Measurements from ENCODE around the gene KRT71. TPM values are rescaled to one million over a fixed set of nuclear protein-coding genes. Genes with fewer than 3 reads are reported as not detected.

The KRT71 gene
- total RNA-seq, 1 experiment from 2014 or later = not detected

- no peak for TF ChIP-seq ATF3 (IDR thresholded peaks at IDR 0.05)
- no peak for TF ChIP-seq EZH2phosphoT487 (IDR thresholded peaks at IDR 0.05; ENCODE audit: borderline replicate concordance)
- TF ChIP-seq CEBPB (IDR thresholded peaks at IDR 0.05; ENCODE audit: low read depth) = no peak
- TF ChIP-seq RAD21 (IDR thresholded peaks at IDR 0.05; ENCODE audit: low read depth) = no peak
- no peak for TF ChIP-seq JUND (IDR thresholded peaks at IDR 0.05)
- no peak overlapping the region for H3K27ac ChIP-seq (ENCODE audit: low read depth, low read length)
- ATAC-seq (no peak), DNase-seq (ENCODE audit: low read depth, low spot score) (no peak)
- peaks cover 0 to 7% of the 10 kb centered on the region in 2 experiments; a peak in 1 of 4 replicates for H3K4me1 ChIP-seq (ENCODE audit: control insufficient read depth in 1 of 2, insufficient read depth in 2 of 2, low read length in 2 of 2)
- H3K36me3 ChIP-seq (ENCODE audit: control insufficient read depth in 1 of 2, insufficient read depth in 2 of 2, low read length in 2 of 2) = no peaks in the 10 kb centered on the region
- H3K9ac ChIP-seq (ENCODE audit: low read length) = no peak overlapping the region
- BruUV-seq (replicated peaks) = no TSS peak
- H3K4me2 ChIP-seq (ENCODE audit: low read length) = no peak overlapping the region
- no peaks in the 10 kb centered on the region for H3K27me3 ChIP-seq (ENCODE audit: insufficient read depth, low read length)
- no peak overlapping the region for H2AFZ ChIP-seq (ENCODE audit: low read depth, low read length, poor library complexity, severe bottlenecking)
- H3K9me2 ChIP-seq (ENCODE audit: insufficient read depth) = no peaks in the 10 kb centered on the region
- no peaks in the 10 kb centered on the region for H3K79me2 ChIP-seq (ENCODE audit: insufficient read depth, low read length)
- H3K9me3 ChIP-seq (ENCODE audit: control insufficient read depth in 1 of 2, insufficient read depth in 1 of 2, low read depth in 1 of 2, low read length in 2 of 2) = no peaks in the 10 kb centered on the region
- ChIA-PET CTCF (no interaction called here), RAD21 (ENCODE audit: low non-redundant PET in 1 of 2, low total read pairs in 2 of 2, uncharacterized antibody in 2 of 2, unreplicated experiment in 2 of 2) (no interaction called here), POLR2A (no interaction called here)
- H4K20me1 ChIP-seq (ENCODE audit: insufficient read depth) = no peaks in the 10 kb centered on the region
- intact Hi-C loops (cut with micrococcal nuclease) = no loop called here
- no peak overlapping the region for H3K4me3 ChIP-seq (replicated peaks in 1 of 2; ENCODE audit: low read depth in 1 of 2, low read length in 2 of 2)
Measured at GRCh38 chr12:52530366-52530765, 22.6 kb downstream of the KRT71 start.

GRCh38 chr12:52529846-52530245 lies 23.1 kb downstream of the KRT71 start:
- TF ChIP-seq SP1 (IDR thresholded peaks at IDR 0.05; ENCODE audit: low read depth) (no peak), POLR2AphosphoS5 (IDR thresholded peaks at IDR 0.05; ENCODE audit: low read depth, low read length) (no peak), RAD21 (IDR thresholded peaks at IDR 0.05; ENCODE audit: low read depth) (no peak)
- Histone ChIP-seq H3K9me3 (ENCODE audit: control insufficient read depth in 1 of 2, insufficient read depth in 1 of 2, low read depth in 1 of 2, low read length in 2 of 2) (no peaks in the 10 kb centered on the region), H3K36me3 (ENCODE audit: control insufficient read depth in 1 of 2, insufficient read depth in 2 of 2, low read length in 2 of 2) (no peaks in the 10 kb centered on the region), H3K9ac (ENCODE audit: low read length) (no peak overlapping the region), H3K4me1 (ENCODE audit: control insufficient read depth in 1 of 2, insufficient read depth in 2 of 2, low read length in 2 of 2) (peaks cover 0 to 12% of the 10 kb centered on the region in 2 experiments; a peak in 2 of 4 replicates), H4K20me1 (ENCODE audit: insufficient read depth) (no peaks in the 10 kb centered on the region), H3K27ac (ENCODE audit: low read depth, low read length) (no peak overlapping the region), H3K4me2 (ENCODE audit: low read length) (no peak overlapping the region), H3K79me2 (ENCODE audit: insufficient read depth, low read length) (no peaks in the 10 kb centered on the region), H3K9me2 (ENCODE audit: insufficient read depth) (no peaks in the 10 kb centered on the region), H2AFZ (ENCODE audit: low read depth, low read length, poor library complexity, severe bottlenecking) (no peak overlapping the region), H3K4me3 (replicated peaks in 1 of 2; ENCODE audit: low read depth in 1 of 2, low read length in 2 of 2) (no peak overlapping the region), H3K27me3 (ENCODE audit: insufficient read depth, low read length) (no peaks in the 10 kb centered on the region)
- intact Hi-C loops (cut with micrococcal nuclease) = no loop called here
- no peak for ATAC-seq
- DNase-seq (ENCODE audit: low read depth, low spot score) = no peak
- POLR2A ChIA-PET = no interaction called here
- CTCF ChIA-PET = no interaction called here
- no TSS peak for BruUV-seq (replicated peaks)
- RAD21 ChIA-PET (ENCODE audit: low non-redundant PET in 1 of 2, low total read pairs in 2 of 2, uncharacterized antibody in 2 of 2, unreplicated experiment in 2 of 2) = no interaction called here
